ENCODE results near the gene EBF4.

EBF4 gene

DNA sequence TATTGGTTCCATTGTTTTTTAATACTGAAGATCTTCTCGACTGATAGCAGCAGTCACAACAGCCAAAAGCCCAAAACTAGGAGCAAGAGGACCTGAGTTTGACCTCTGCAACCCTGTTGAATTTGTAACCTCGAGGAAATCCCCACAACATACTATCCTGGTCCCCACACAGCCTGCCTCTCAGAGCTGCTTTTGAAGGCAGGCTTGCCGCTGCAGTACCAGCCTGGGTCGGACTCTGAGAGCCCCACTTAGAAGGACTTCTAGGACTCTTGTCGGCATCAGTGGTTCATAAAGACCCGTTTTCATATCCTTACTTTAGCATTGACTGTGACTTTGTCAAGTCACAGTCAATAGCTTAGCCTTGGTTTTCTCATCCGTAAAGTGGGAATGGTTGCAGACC lies 49.3 kb downstream of the EBF4 start:
- no peak for DNase-seq (ENCODE audit: insufficient read length, low spot score)
- FAIRE-seq, result no peak

DNA sequence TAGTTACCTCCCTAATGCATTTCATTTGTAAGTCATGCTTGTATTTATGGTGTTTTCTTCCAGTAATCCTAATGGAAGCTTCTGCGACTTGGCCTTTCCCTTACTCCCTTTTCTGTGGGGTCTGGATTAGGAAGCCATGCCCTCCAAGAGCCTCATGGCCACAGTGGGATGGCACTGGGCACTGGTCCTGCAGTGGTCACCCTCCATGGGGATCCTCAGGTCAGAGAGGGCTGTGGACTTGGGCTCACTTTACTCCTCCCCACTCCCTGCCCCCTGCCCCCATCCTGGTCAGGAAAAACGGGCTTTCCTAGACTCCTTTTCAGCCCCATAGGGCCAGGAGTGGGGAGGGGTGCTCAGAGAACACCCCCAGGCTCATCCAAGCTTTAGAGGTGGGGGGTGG lies 49.9 kb downstream of the EBF4 start:
- FAIRE-seq, result no peak
- no peak for DNase-seq (ENCODE audit: insufficient read length, low spot score)

DNA sequence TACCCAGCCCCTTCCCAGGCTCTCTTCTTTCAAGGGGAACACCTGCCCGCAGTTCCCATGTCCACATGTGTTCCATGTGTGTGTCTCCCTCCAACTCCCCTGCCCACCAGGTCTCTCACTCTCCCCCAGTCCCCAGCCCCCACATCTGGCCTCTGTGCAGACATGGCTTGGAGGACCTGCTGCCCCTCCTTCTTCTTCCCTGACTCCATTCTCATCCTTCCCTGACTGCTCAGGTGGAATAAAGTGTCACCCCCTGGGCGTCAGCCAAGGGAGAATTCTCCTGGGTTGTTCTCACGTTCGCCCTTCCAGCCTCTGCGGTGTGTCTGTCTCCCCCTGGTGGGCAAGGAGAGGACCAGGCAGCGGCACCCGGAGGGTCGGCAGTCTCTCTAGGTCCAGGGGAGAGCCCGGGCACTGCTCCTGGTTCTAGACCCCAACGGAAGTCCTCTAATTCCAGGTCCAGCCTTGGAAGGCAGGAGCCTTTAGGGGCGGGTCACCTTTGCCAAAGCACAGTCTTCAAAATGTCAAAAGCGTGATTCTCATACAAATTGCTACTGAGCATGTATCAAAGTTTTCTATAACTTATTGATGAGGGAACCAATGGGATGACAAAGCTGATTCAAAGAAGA lies 50.5 kb downstream of the EBF4 start:
- peak; percentile 77 for DNase-seq (ENCODE audit: insufficient read length, low spot score)
- FAIRE-seq, result peak; percentile 52

DNA sequence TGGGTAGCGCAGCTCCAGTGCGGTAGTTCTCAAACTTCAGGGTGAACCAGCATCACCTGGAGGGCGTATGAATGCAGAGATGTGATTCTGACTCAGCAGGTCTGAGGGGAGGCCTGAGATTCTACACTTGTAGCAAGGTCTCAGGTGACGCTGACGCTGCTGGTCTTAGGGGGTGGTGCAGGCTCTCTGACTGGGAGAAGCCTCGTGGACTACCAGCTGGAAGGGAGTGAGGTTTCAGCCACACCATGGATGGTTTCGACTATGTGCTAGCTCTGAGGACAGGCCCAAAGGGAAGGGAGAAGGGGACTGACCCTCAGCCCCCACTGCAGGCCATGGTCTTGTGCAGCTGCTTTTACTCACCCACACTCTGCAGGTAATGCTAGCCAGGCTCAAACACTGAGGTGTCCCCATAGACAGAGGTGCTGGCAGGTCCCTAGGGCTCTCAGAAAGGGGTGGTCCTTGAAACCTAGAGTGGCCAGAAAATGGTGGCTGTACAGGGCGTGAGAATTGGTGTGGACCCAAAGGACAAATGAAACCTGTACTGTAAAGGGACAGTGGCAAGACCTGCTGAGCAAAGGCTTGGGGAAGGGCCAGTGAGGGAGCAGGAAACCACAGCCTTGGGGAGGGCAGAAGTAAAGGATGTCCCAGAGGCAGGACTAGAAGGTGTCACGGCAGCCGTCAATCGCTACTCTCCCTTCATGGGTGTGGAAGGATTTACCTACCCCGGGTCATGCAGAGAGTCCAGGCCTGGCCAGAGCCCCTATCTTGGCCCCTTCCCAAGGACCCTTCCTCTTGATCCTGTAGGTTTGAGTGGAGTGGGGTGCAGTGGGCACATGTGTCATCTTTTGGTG lies 52.7 kb downstream of the EBF4 start:
- FAIRE-seq, result no peak

DNA sequence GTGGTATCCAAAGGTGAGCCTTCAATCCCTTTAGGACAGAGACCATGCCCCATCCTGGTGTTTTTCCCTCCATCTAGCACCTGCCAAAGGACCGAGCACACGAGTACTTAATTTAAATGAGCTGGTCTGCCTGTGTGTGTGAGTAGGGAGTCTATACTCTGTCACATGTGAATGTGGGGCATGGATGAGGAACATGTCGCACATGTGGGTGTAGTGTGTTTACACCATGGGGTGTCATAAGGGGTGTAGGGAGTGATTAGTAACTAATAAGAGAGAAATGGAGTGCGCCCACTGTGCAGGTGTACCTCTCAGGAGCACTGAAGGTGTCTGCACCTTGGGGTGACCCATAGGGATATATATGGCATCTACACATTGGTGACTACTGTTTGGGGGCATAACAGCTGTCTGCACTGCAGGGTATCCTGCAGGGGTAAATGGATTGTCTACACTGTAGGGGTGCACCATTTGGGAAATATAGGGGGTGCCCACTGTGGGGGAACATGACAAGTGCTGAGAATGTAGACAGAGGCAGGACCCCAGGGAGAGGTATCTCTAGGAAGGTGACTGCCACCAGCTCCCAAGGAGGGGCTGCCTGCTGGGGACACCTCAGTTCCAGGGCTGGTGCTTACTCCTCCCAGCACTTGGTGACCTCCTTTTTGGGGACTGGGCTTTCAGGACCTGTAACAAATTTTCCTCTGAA lies 53.5 kb downstream of the EBF4 start:
- no peak for FAIRE-seq

More for the DNA sequence above, 52.7 kb downstream of the EBF4 start:
- DNase-seq (ENCODE audit: insufficient read length, low spot score), result no peak

DNA sequence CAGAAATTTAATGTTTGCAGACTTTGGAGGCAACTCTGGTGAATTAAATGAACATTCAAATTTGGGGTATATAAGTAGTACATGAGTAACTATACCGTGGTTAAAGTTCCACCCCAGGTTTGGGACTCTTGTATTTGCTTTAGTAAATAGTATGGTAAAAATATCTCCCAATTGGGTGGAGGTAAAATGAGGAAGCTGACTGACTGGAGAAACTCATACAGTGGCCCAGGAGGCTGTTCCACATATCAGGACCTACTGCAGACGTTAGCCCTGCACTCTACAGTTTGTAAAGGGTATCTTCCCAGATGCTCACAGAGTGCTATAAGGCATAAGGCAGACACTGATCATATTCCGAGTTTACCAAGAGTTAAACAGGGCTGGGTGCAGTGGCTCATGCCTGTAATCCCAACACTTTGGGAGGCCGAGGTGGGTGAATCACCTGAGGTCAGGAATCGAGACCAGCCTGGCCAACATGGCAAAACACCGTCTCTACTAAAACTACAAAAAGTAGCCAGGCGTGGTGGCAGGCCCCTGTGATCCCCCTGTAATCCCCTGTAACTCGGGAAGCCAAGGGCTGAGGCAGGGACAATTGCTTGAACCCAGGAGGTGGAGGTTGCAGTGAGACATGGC lies 54.2 kb downstream of the EBF4 start:
- no peak for DNase-seq (ENCODE audit: insufficient read length, low spot score)
- no peak for FAIRE-seq

More for the DNA sequence above, 53.5 kb downstream of the EBF4 start:
- DNase-seq (ENCODE audit: insufficient read length, low spot score), result no peak

DNA sequence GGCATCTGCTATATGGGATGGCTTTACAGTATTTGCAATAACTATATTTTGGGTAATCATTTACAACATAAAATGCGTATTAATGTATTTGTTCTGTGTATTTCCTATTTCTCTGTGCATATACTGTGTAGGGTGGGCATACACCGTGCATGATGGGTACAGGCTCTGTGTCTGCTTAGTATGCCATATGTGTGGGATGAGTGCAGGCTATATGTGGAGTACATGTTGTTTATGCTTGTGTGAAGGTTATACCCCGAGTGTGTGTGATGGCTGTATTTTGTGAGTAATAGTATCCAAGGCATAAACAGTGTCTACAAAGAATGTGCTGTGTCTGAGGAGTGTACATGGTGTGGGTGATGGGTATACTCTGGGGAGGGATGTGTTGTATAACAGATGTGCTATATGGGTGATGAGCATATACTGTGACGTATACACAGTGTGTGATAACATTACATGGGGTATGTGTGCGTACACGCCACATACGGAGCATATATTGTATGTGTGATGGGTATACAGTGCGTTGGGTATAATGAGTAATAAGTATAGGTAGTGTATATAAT lies 55.2 kb downstream of the EBF4 start:
- DNase-seq (ENCODE audit: insufficient read length, low spot score) (no peak), FAIRE-seq (no peak)

DNA sequence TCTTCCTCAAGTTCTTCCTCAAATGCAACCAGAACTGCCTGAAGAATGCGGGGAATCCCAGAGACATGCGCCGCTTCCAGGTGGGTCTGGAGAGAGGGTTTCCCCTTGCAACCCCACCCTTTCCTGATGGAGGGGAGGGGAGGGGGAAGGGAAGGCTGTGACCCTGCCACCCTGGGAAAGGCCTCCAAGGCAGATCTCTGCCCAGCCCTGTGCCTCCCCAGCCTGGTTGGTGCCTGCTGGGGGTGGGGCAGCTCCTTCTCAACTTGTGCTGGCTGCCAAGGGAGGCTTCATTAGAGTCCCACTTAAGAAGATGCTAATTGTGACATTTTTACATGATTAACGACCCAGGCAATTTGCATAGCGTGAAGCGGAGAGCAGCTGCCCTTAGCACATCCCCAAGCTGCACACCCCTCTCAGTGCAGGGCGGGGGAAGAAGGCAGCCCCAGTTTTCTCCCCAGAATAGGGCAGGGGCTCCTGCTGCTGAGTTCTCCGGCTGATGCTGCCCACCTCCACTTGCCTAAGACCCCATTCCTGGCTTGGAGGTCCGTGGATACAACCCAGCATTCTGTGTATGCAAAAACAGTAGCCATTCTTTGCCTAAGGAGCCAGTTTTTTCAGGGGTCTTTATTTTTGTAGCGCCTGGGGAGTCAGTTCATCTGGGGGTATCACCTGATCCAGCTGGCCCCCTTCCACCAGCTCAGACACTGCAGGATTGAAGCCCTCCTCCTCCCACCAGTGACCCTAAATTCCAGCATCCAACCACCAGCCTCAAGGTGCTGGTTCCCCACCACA lies 56.2 kb downstream of the EBF4 start:
- DNase-seq (ENCODE audit: insufficient read length, low spot score) (no peak), FAIRE-seq (no peak)

DNA sequence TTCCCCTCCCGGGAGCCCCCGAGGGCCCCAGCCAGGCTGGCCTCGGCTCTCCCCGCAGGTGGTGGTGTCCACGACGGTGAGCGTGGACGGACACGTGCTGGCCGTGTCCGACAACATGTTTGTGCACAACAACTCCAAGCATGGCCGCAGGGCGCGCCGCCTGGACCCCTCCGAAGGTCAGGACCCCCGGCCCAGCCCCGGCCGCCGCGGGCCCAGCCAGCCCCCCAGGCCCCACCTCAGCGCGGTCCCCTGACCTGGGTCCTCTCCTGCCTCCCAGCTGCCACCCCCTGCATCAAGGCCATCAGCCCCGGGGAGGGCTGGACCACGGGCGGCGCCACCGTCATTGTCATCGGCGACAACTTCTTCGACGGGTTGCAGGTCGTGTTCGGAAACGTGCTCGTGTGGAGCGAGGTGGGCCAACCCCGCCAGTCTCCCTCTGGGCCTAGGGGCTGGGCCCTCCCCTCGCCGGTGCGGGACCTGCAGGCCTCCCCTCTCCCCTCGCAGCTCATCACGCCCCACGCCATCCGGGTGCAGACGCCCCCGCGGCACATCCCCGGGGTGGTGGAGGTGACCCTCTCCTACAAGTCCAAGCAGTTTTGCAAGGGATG lies 56.9 kb downstream of the EBF4 start:
- no peak for DNase-seq (ENCODE audit: insufficient read length, low spot score)
- no peak for FAIRE-seq

DNA sequence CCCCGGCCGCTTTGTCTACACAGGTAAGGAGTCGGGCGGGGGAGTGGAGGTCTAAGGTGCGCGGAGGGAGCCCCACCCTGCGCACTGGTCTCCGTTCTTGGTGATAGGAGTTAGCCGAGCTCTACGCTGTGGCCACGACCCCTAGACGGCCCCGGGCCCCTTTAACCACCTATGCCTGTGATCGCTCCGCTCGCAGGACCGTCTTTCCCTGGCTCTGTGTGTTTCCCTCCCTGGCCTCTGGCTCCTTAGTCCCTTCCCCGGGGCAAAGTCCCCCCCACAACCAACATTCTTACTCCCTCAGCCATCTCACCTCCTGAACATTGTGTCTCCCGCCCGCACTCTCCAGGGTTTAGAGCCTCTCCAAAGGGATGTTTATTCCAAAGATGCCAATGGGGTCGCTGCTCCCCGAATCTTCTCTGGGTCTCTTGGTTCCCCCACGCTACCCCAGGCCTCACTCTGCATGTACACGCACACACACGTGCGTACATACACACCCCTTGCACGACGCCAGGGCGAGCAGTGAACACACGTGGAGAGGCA lies 57.4 kb downstream of the EBF4 start:
- no peak for FAIRE-seq
- no peak for DNase-seq (ENCODE audit: insufficient read length, low spot score)

DNA sequence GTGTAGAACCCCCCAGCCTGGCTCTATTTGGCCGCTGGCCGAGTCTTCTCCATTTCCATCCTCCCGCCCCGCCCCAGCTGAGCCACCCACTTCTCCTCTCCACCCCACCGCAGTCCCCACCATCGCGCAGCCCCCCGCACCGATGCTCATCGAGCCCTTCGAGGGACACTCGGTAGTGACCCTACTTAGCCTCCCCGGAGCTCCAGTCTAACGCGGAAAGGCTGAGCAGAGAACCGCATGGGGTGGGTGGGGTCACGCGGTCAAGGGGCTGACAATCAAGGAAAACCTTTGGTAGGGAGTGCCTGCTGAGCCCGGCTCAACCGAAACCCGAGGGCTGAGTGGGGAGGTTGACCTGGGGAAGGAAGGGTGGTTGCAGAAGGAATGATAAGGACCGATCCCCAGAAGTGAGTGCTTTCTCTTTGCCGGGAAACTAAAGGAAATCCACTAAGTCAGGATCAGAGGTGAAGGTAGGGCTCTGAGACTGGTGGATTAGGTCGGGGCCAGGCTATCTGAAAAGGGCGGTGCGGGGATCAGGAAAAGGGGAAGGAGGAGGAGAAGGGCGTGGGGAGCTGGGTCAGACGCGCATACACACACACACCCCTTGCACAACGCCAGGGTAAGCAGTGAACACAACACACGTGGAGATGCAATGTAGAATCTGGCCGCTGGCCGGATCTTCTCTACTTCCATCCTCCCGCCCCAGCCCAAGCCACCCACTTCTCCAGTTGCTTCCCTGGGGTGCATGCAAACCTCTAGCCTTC lies 58.1 kb downstream of the EBF4 start:
- no peak for DNase-seq (ENCODE audit: insufficient read length, low spot score)
- no peak for FAIRE-seq

DNA sequence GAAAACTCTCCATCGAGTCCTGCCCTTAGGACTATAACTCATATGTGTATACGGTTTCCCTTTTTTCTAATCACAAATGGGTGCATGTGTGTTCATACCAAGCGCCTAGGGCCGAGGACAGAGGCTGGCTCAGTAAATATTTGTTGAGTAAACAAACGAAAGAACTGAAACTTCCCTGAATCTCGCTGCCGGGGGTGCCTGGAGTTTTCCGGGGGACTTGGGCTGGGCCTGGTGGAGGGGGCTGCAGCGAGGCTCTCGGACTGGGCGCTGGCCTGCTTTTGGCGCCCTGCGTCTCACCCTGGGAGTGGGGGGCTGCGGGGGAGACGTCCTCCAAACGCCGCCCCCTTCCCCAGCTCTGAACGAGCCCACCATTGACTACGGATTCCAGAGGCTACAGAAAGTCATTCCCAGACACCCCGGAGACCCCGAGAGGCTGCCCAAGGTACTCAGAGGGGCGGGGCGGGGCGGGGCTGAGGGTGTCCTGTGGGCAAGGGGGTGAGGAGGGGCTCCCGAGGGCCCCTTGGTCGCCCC lies 58.8 kb downstream of the EBF4 start:
- DNase-seq (ENCODE audit: insufficient read length, low spot score) (no peak), FAIRE-seq (no peak)

DNA sequence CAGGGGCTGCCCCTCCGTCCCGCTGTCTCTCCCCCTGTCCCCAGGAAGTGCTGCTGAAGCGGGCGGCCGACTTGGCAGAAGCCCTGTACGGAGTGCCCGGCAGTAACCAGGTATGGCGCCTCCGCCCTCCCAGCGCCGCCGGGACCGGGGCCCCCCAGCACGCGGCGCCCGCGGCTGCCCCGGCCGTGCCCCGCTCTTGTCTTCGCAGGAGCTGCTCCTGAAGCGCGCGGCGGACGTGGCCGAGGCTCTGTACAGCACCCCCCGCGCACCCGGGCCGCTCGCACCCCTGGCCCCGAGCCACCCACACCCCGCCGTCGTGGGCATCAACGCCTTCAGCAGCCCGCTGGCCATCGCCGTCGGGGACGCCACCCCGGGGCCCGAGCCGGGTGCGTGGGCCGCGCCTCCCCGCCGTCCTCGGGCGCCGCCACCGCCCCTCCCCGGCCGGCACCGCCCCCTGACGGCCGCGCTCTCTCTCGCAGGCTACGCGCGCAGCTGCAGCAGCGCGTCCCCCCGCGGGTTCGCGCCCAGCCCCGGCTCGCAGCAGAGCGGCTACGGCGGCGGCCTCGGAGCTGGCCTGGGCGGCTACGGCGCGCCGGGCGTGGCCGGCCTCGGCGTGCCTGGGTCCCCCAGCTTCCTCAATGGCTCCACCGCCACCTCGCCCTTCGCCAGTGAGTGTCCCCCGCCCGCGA lies 59.4 kb downstream of the EBF4 start:
- DNase-seq (ENCODE audit: insufficient read length, low spot score) (peak; percentile 56), FAIRE-seq (no peak)

DNA sequence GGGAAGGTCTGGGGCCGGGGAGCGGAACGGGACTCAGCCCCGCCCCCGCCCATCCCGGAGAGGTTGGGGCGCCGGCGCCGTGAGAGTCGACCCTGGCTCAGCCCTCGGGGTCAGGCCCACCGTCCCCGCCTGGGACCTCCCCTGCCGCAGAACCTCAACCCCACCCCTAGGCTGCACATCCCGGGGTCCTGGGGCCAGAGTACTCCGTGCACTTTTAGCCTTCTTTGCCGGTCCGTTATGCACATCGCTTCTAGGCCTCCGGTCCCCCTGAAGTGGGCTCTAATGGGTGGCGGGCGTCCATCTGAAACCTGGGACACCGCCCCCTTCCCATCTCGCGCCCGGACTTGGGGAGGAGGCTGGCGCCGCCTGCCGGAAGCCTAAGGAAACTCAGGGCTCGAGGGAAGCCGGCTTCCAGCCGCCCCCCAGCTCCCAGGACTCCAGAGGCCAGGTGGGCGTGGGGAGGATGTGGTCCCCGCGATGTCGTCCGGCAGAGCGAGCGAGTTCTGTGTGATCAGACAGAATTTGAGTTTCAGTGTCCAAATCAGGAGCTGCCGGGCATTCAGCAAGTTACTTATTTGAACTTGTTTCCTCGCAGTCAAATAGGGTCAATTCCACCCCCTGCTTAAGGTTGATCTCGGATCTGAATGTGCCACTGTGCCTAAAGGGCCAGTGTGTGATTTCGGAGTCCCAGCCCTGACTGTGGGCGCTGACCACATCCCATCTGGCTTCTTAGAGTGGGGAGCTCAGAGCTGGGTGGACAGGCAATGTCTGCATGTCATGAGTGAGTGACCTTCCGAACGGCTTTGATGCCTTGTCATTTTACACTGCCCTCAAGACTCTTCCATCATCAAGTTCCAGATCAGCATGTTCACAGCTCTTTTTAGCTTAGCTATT lies 60.2 kb downstream of the EBF4 start:
- FAIRE-seq (no peak), DNase-seq (ENCODE audit: insufficient read length, low spot score) (peak; percentile 64)

DNA sequence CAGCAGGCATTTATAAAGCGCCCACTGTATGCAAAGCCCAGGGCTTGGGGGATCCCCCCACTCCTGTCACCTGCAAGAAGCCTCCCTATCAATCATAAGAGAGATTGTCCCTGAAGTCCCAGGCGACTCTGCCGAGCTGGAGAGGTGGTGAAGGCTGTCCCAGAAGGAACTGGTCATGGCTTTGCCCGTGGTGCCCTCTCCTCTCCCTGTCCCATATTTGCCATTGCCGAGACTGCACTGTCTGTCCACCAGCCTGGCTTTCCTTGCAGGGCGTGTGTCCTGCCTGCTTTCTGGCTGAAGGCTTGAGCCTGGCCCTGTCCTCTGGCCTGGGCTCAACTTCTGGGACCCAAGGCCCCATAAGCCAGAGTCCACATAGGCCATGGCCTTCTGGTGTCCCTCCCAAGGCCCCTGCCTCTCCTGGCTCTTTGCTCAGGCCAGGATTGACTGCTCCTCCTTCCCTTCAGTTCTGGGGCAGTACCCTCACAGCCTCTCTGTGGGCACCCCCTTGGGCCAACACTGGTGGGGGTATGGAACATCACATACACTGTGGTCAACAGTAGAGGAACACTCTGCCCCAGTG lies 61.0 kb downstream of the EBF4 start:
- FAIRE-seq (no peak), DNase-seq (ENCODE audit: insufficient read length, low spot score) (no peak)

DNA sequence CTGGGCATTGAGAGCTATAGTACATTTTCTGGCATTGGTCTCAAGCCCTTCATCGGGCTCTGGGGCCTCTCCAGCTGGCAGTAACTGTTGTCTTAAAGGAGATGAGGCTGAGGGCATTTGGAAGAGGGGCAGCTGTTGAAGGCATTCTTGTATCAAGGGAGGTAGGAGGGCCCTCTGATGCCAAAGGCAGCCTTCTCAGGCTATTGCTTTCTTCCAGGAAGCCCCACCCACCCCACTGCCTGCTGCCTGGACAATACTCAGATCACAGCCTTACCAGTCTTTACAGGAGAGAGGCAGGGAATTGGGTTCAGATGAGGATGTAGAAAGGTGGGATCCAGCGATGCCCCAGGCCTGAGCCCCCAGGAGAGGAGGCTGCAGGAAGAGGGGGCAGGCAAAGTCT lies 61.8 kb downstream of the EBF4 start:
- no peak for FAIRE-seq
- DNase-seq (ENCODE audit: insufficient read length, low spot score), result no peak

All from GM19239 (cell line).